Measurements from ENCODE around the gene CPLX1.

GRCh38 chr4:869776-870175 is 43.8 kb upstream of the CPLX1 start:
- TF ChIP-seq EZH2phosphoT487 (IDR thresholded peaks at IDR 0.05; ENCODE audit: borderline replicate concordance, low read depth, low read length) (no peak), CTCF (conservative IDR thresholded peaks at IDR 0.05; ENCODE audit: low read length) (no peak)
